HepG2 (cell line): ENCODE data around the gene PLEKHH1. TPM values are rescaled to one million over a fixed set of nuclear protein-coding genes. Genes with fewer than 3 reads are reported as not detected.
A peak's percentile ranks its signal among the peaks of the same experiment; 100 is the strongest.

Experiments used
- ATF6 ChIP-seq: sonication (generic); formaldehyde crosslinking; conservative IDR thresholded peaks from 2 replicates; pipeline ENCODE4 v1.4.0; 2020; ENCODE audit warnings: missing genetic modification reagents
- CREM ChIP-seq, 2 experiments: sonication (generic) in 1 of 2; formaldehyde crosslinking in 1 of 2; IDR thresholded peaks; 2 replicates each; pipeline versions ENCODE4 v1.4.0 to v1.6.1; 2016 to 2020; ENCODE audit warnings: antibody characterized with exemption in 1 of 2, mild to moderate bottlenecking in 1 of 2, missing genetic modification reagents in 1 of 2
- DR1 ChIP-seq: sonication (generic); formaldehyde crosslinking; IDR thresholded peaks from 2 replicates; pipeline ENCODE4 v1.8.0; 2021; ENCODE audit warnings: mild to moderate bottlenecking, missing genetic modification reagents, inconsistent platforms
- ELF3 ChIP-seq: IDR thresholded peaks from 2 replicates; pipeline ENCODE4 v1.6.1; 2016; ENCODE audit warnings: missing genetic modification reagents, missing compliant biosample characterization
- ETV5 ChIP-seq: IDR thresholded peaks from 2 replicates; pipeline ENCODE4 v1.6.1; 2018; ENCODE audit warnings: missing biosample characterization, missing genetic modification reagents, inconsistent platforms, borderline replicate concordance
- FOXA3 ChIP-seq: IDR thresholded peaks from 2 replicates; pipeline ENCODE4 v1.6.1; 2016; ENCODE audit warnings: missing genetic modification reagents, missing compliant biosample characterization
- HMGXB4 ChIP-seq, 2 experiments: sonication (generic) in 1 of 2; formaldehyde crosslinking in 1 of 2; IDR thresholded peaks; 2 replicates each; pipeline versions ENCODE4 v1.4.0 to v1.6.1; 2018 to 2020; ENCODE audit warnings: missing genetic modification reagents in 2 of 2, borderline replicate concordance in 1 of 2, low read depth in 1 of 2, mild to moderate bottlenecking in 1 of 2, missing biosample characterization in 1 of 2
- HNRNPH1 ChIP-seq: fragments of 200-400 bp; formaldehyde crosslinking; optimal IDR thresholded peaks from 2 replicates; pipeline ENCODE3; 2017; ENCODE audit warnings: mild to moderate bottlenecking, low read depth, low read length
- IKZF5 ChIP-seq: IDR thresholded peaks from 2 replicates; pipeline ENCODE4 v1.6.1; 2018; ENCODE audit warnings: missing genetic modification reagents, mild to moderate bottlenecking, missing compliant biosample characterization
- MAX ChIP-seq: IDR thresholded peaks from 2 replicates; pipeline ENCODE4 v1.6.1; 2012; ENCODE audit warnings: inconsistent platforms
- MIER3 ChIP-seq: IDR thresholded peaks from 2 replicates; pipeline ENCODE4 v1.6.1; 2016; ENCODE audit warnings: missing compliant biosample characterization, borderline replicate concordance
- SMYD3 ChIP-seq: sonication (generic); formaldehyde crosslinking; IDR thresholded peaks from 2 replicates; pipeline ENCODE4 v1.8.1; 2023; ENCODE audit warnings: mild to moderate bottlenecking, missing genetic modification reagents
- UBTF ChIP-seq: sonication (generic); formaldehyde crosslinking; IDR thresholded peaks from 2 replicates; pipeline ENCODE4 v1.4.0; 2020; ENCODE audit warnings: mild to moderate bottlenecking, missing genetic modification reagents
- ZNF224 ChIP-seq: sonication (generic); formaldehyde crosslinking; IDR thresholded peaks from 2 replicates; pipeline ENCODE4 v1.5.0; 2020; ENCODE audit warnings: mild to moderate bottlenecking, missing genetic modification reagents
- ZNF234 ChIP-seq: sonication (generic); formaldehyde crosslinking; conservative IDR thresholded peaks from 2 replicates; pipeline ENCODE4 v1.5.1; 2020; ENCODE audit warnings: mild to moderate bottlenecking, missing genetic modification reagents
- ZNF331 ChIP-seq: sonication (generic); formaldehyde crosslinking; IDR thresholded peaks from 2 replicates; pipeline ENCODE4 v1.4.0; 2020; ENCODE audit warnings: missing genetic modification reagents
- ZNF674 ChIP-seq: sonication (generic); formaldehyde crosslinking; IDR thresholded peaks from 2 replicates; pipeline ENCODE4 v1.5.0; 2020; ENCODE audit warnings: low read depth, mild to moderate bottlenecking, missing genetic modification reagents
- ZNF761 ChIP-seq: sonication (generic); formaldehyde crosslinking; conservative IDR thresholded peaks from 2 replicates; pipeline ENCODE4 v1.4.0; 2020; ENCODE audit warnings: mild to moderate bottlenecking, missing genetic modification reagents
- ZSCAN25 ChIP-seq: sonication (generic); formaldehyde crosslinking; IDR thresholded peaks from 2 replicates; pipeline ENCODE4 v1.8.0; 2022; ENCODE audit warnings: mild to moderate bottlenecking, missing genetic modification reagents
- polyA plus RNA-seq, 8 experiments: library from polyadenylated mRNA; depleted of rRNA in 3 of 8; stranded (reverse) in 7 of 8; unstranded in 1 of 8; fragments of >200 nt; fragmentation: Illumina TruSeq in 4 of 8; extraction: Trizol in 4 of 8; gene quantifications; 2 replicates each; pipeline versions ENCODE4 v1.2.1 to v1.2.3, GENCODE V29; 2011 to 2016; ENCODE audit warnings: low read depth in 4 of 8, missing spikeins in 1 of 8, mixed read lengths in 1 of 8; ENCODE audit not compliant: insufficient read depth in 1 of 8
- total RNA-seq, 5 experiments: library from RNA; depleted of rRNA; stranded (reverse); fragments of >200 nt; fragmentation: Illumina TruSeq; extraction: Trizol; gene quantifications; 2 replicates each; pipeline ENCODE4 v1.2.3, GENCODE V29; 2016; ENCODE audit warnings: low read depth in 1 of 5

The PLEKHH1 gene
- total and polyA plus RNA-seq, 2 of the 13 experiments (the other 11 are each of a cell fraction or from before 2014, with no cell fraction given), result 8.6 to 15.8 TPM

- no peak for TF ChIP-seq ATF6 (CRISPR knock-in tag)
- TF ChIP-seq ETV5 (CRISPR knock-in tag), result peak; percentile 53; the same call in 1 of the 2 replicates
- TF ChIP-seq ZSCAN25 (CRISPR knock-in tag), result peak; percentile 80; the same call in 1 of the 2 replicates
- TF ChIP-seq IKZF5, result peak; percentile 25; the same call in 1 of the 2 replicates
- TF ChIP-seq MIER3 (CRISPR knock-in tag), result 0 out of 2 replicates have a peak, but pooled peaks have one; percentile 15
- no peak for TF ChIP-seq ZNF234 (CRISPR knock-in tag)
- peak in 1 of 2 experiments; percentile 76; a peak in 2 of 4 replicates for TF ChIP-seq HMGXB4 (CRISPR knock-in tag; IDR thresholded peaks at IDR 0.05; ENCODE audit: borderline replicate concordance in 1 of 2, low read depth in 1 of 2)
- TF ChIP-seq ZNF224, result peak; percentile 67; the same call in 1 of the 2 replicates
- peak; percentile 31; the same call in 1 of the 2 replicates for TF ChIP-seq DR1 (CRISPR knock-in tag)
- peak; percentile 62; the same call in 1 of the 2 replicates for TF ChIP-seq ZNF331 (CRISPR knock-in tag)
- TF ChIP-seq UBTF, result peak; percentile 92
- TF ChIP-seq MAX, result peak; percentile 31; the same call in 1 of the 2 replicates
- TF ChIP-seq ELF3 (CRISPR knock-in tag), result peak; percentile 36; the same call in 1 of the 2 replicates
- 0 out of 2 replicates have a peak, but pooled peaks have one; percentile 17 for TF ChIP-seq CREM (IDR thresholded peaks at IDR 0.05)
- TF ChIP-seq CREM (CRISPR knock-in tag; IDR thresholded peaks at IDR 0.05), result no peak
- no peak for TF ChIP-seq SMYD3
- peak; percentile 62; the same call in 1 of the 2 replicates for TF ChIP-seq ZNF761 (CRISPR knock-in tag)
- no peak for TF ChIP-seq ZNF674 (CRISPR knock-in tag)
- TF ChIP-seq HNRNPH1, result peak; percentile 42
- 0 out of 2 replicates have a peak, but pooled peaks have one; percentile 7 for TF ChIP-seq FOXA3 (CRISPR knock-in tag)
Measured at GRCh38 chr14:67532998-67533753, at the start of gene PLEKHH1 (continued).
